Measurements from ENCODE around the gene ACOT4. TPM values are rescaled to one million over a fixed set of nuclear protein-coding genes. Genes with fewer than 3 reads are reported as not detected.

The ACOT4 gene
- total RNA-seq, 1 donor from 2014 or later = 0.26 TPM

DNA sequence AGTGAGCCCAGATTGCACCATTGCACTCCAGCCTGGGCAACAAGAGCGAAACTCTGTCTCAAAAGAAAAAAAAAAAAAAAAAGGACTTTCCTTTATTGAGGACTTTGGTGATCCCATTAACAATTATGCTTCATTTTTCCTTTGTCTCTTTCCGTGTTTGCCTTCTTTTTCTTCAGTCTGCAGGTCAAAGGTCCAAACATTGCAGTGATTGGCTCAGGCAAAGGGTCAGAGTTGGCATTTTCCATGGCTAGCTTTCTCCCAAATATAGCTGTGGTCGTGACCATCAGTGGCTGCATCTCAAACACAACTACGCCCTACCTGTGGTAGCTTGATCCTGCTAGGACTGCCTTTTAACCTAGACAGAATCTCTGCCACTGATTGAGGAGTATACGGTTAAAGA is 46.2 kb downstream of the ACOT4 start:
- H3K27me3 ChIP-seq (ENCODE audit: control insufficient read depth, insufficient read depth, low read length) = no peaks in the 10 kb centered on the region
- FAIRE-seq (no peak), DNase-seq (ENCODE audit: low read depth) (no peak)
- TF ChIP-seq, protein P1, sequence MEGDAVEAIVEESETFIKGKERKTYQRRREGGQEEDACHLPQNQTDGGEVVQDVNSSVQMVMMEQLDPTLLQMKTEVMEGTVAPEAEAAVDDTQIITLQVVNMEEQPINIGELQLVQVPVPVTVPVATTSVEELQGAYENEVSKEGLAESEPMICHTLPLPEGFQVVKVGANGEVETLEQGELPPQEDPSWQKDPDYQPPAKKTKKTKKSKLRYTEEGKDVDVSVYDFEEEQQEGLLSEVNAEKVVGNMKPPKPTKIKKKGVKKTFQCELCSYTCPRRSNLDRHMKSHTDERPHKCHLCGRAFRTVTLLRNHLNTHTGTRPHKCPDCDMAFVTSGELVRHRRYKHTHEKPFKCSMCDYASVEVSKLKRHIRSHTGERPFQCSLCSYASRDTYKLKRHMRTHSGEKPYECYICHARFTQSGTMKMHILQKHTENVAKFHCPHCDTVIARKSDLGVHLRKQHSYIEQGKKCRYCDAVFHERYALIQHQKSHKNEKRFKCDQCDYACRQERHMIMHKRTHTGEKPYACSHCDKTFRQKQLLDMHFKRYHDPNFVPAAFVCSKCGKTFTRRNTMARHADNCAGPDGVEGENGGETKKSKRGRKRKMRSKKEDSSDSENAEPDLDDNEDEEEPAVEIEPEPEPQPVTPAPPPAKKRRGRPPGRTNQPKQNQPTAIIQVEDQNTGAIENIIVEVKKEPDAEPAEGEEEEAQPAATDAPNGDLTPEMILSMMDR (IDR thresholded peaks at IDR 0.05; ENCODE audit: insufficient read depth, low read length, severe bottlenecking) = no peak
- H3K4me3 ChIP-seq (ENCODE audit: low read depth, low read length) = no peak overlapping the region
- no peaks in the 10 kb centered on the region for H3K36me3 ChIP-seq (ENCODE audit: control insufficient read depth, insufficient read depth, low read length)

DNA sequence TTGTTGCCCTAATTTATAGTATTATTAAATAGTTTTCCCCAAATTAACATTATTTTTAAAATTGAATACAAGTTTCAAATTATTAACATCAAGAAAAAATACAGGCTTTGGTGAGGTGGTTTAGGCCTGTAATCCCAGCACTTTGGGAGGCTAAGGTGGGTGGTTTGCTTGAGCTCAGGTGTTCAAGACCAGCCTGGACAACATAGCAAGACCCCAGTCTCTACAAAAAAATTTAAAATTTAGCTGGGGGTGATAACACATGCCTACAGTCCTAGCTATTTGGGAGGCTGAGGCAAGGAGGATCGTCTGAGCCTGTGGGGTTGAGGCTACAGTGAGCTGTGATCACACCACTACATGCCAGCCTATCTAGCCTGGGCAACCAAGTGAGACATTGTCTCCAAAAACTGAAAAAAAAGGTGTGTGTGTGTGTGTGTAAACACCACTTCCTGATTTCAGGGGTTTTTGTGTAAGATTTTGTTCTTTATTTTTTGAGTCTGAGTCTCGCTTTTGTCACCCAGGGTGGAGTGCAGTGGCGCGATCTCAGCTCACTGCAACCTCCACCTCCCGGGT is 49.2 kb downstream of the ACOT4 start:
- DNase-seq (ENCODE audit: low read depth) = no peak
- no peaks in the 10 kb centered on the region for H3K36me3 ChIP-seq (ENCODE audit: control insufficient read depth, insufficient read depth, low read length)
- FAIRE-seq = no peak
- no peaks in the 10 kb centered on the region for H3K27me3 ChIP-seq (ENCODE audit: control insufficient read depth, insufficient read depth, low read length)
- no peak overlapping the region for H3K4me3 ChIP-seq (ENCODE audit: low read depth, low read length)
- TF ChIP-seq, protein P1 (IDR thresholded peaks at IDR 0.05; ENCODE audit: insufficient read depth, low read length, severe bottlenecking) = no peak

DNA sequence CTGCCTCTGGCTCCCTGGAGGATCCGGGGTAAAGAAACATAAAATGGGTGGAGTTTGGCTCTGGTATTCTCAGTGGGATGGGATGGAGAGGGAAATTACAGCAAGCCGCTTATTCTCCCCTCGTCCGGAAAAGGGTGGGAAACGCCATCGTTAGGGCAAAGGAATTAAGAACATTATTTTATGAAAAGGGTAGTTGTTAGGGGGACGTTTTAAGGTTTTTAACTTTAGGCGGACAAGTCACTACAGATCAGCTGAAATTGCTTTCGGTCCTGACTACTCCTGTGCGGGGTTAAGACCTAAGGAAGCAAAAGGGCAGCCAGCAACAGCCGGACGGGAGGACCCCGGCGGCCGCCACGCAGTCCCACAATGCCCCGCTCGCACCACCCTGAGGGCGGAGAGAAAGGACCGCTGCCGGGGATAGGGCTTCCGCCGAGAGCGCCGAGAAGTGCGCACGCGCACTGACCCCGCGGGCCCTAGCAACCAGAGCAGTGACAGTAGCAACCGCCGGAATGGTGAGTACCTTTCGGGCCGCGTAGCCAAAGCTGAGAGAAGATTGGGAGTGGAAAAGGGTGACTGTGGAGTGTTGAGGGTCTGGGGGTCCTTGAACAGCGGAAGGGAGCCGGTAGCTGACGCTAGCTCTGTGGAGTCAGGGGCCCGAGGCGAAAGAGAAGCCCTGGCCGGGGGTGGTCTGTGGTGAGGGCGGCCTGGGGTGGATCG is 53.0 kb downstream of the ACOT4 start, which contains the start of gene DNAL1:
TSS of gene DNAL1 (plus strand) at position 456 of the 717 bp plus-strand sequence. CDS start at position 510, 54 bp downstream.
- H3K4me3 ChIP-seq (ENCODE audit: low read depth, low read length) = peak within 1 kb of the TSS; percentile 52
- H3K36me3 ChIP-seq (ENCODE audit: control insufficient read depth, insufficient read depth, low read length) = no peaks in the 10 kb centered on the region
- no peaks in the 10 kb centered on the region for H3K27me3 ChIP-seq (ENCODE audit: control insufficient read depth, insufficient read depth, low read length)
- DNase-seq (ENCODE audit: low read depth) (peak; percentile 72), FAIRE-seq (no peak)
- TF ChIP-seq, protein P1 (IDR thresholded peaks at IDR 0.05; ENCODE audit: insufficient read depth, low read length, severe bottlenecking) = no peak

DNA sequence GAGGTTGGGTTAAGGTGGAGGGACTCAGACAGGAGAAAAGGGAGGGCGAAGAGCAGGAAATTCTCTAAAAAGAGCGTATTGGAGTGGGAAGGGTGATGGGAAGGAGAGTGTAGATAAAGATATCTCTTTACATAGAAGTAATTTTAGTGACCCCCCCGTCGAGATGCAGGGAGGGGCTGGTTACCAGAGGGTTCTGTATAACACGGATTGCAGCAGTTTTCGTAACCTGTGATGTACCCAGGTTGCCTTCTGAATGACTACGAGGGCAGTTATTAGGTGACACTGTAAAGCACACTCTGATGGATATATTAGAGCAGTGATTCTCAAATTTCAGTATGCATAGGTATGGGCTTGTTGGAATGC is 53.6 kb downstream of the ACOT4 start:
- H3K4me3 ChIP-seq (ENCODE audit: low read depth, low read length) = peak overlapping the region; percentile 52
- H3K27me3 ChIP-seq (ENCODE audit: control insufficient read depth, insufficient read depth, low read length) = no peaks in the 10 kb centered on the region
- FAIRE-seq = no peak
- no peaks in the 10 kb centered on the region for H3K36me3 ChIP-seq (ENCODE audit: control insufficient read depth, insufficient read depth, low read length)
- DNase-seq (ENCODE audit: low read depth) = no peak
- TF ChIP-seq, protein P1 (IDR thresholded peaks at IDR 0.05; ENCODE audit: insufficient read depth, low read length, severe bottlenecking) = no peak

Other genes with a start within 250 kb of the ACOT4 start
- 18.2 and 27.7 TPM in 2 replicates for gene NUMB, start 133.3 kb upstream of the ACOT4 start, total RNA-seq
- 16.1 and 25.8 TPM in 2 replicates for gene RIOX1, start 100.9 kb upstream of the ACOT4 start, total RNA-seq
- gene ACOT1, start 54.7 kb upstream of the ACOT4 start, total RNA-seq = 0.64 and 1.1 TPM in 2 replicates
- gene HEATR4, start 32.9 kb upstream of the ACOT4 start, total RNA-seq = under 0.01 TPM in 1 of 2 replicates, not detected in the other
- gene ACOT2, start 22.7 kb upstream of the ACOT4 start, total RNA-seq = 6.8 and 9.7 TPM in 2 replicates
- gene ACOT6, start 20.6 kb downstream of the ACOT4 start, total RNA-seq = not detected in 2 replicates
- 5.8 and 9.9 TPM in 2 replicates for gene DNAL1, start 53.1 kb downstream of the ACOT4 start, total RNA-seq
- 10.5 and 13.1 TPM in 2 replicates for gene PNMA1, start 122.5 kb downstream of the ACOT4 start, total RNA-seq